IPS-20b (cell line): ENCODE data around the gene SRGAP1.
"Not testable (repeated sequence)": the region's sequence is repeated elsewhere in the genome, so short reads cannot be mapped to it uniquely, and the experiment has no call there.

Experiments used
- H3K27ac ChIP-seq: one replicate; pipeline ENCODE4 v1.5.1; 2013; ENCODE audit warnings: low read length
- H3K27me3 ChIP-seq: 2 replicates; pipeline ENCODE4 v1.6.1; 2013; ENCODE audit warnings: mild to moderate bottlenecking, low read length, inconsistent platforms; ENCODE audit not compliant: insufficient read depth
- H3K36me3 ChIP-seq: 2 replicates; pipeline ENCODE4 v1.6.1; 2013; ENCODE audit warnings: low read depth, mild to moderate bottlenecking, inconsistent platforms, low read length, moderate library complexity; ENCODE audit not compliant: insufficient read depth
- H3K4me1 ChIP-seq: 2 replicates; pipeline ENCODE4 v1.6.1; 2013; ENCODE audit warnings: mild to moderate bottlenecking, control low read depth, inconsistent platforms, low read length, moderate library complexity; ENCODE audit not compliant: insufficient read depth
- H3K4me3 ChIP-seq: 2 replicates; pipeline ENCODE4 v1.5.1; 2013; ENCODE audit warnings: mild to moderate bottlenecking, low read length, inconsistent platforms
- H3K9ac ChIP-seq: 2 replicates; pipeline ENCODE4 v1.6.1; 2013; ENCODE audit warnings: low read depth, mild to moderate bottlenecking, inconsistent platforms, low read length, moderate library complexity
- H3K9me3 ChIP-seq: 2 replicates; pipeline ENCODE4 v1.6.1; 2013; ENCODE audit warnings: mild to moderate bottlenecking, low read depth, low read length, inconsistent platforms; ENCODE audit not compliant: insufficient read depth

Gene SRGAP1

GRCh38 chr12:64066776-64067175 is 222.3 kb downstream of the SRGAP1 start:
- H3K9me3 ChIP-seq, result no peaks in the 10 kb centered on the region
- no peaks in the 10 kb centered on the region for H3K4me1 ChIP-seq
- H3K9ac ChIP-seq, result no peak overlapping the region
- no peaks in the 10 kb centered on the region for H3K36me3 ChIP-seq
- no peak overlapping the region for H3K4me3 ChIP-seq
- no peaks in the 10 kb centered on the region for H3K27me3 ChIP-seq
- H3K27ac ChIP-seq, result no peak overlapping the region

GRCh38 chr12:64070454-64070853 is 226.0 kb downstream of the SRGAP1 start:
- H3K4me3 ChIP-seq, result no peak overlapping the region
- H3K27ac ChIP-seq, result no peak overlapping the region
- peaks cover 5% of the 10 kb centered on the region for H3K9me3 ChIP-seq
- no peak overlapping the region for H3K9ac ChIP-seq
- H3K4me1 ChIP-seq, result no peaks in the 10 kb centered on the region
- H3K36me3 ChIP-seq, result no peaks in the 10 kb centered on the region
- H3K27me3 ChIP-seq, result no peaks in the 10 kb centered on the region

GRCh38 chr12:64072916-64073575 is 228.5 kb downstream of the SRGAP1 start:
- H3K27me3 ChIP-seq, result no peaks in the 10 kb centered on the region
- no peaks in the 10 kb centered on the region for H3K36me3 ChIP-seq
- peaks cover 4% of the 10 kb centered on the region; the same call in 1 of the 2 replicates for H3K4me1 ChIP-seq
- no peak overlapping the region for H3K9ac ChIP-seq
- peaks cover 5% of the 10 kb centered on the region for H3K9me3 ChIP-seq
- no peak overlapping the region for H3K27ac ChIP-seq
- no peak overlapping the region for H3K4me3 ChIP-seq

- H3K27me3 ChIP-seq, H3K36me3 ChIP-seq, H3K9me3 ChIP-seq, H3K4me3 ChIP-seq, H3K9ac ChIP-seq, H3K27ac ChIP-seq: not testable (repeated sequence)
- H3K4me1 ChIP-seq, result peaks cover 13% of the 10 kb centered on the region
Observed at GRCh38 chr12:64076565-64076964, 232.1 kb downstream of the SRGAP1 start.

- Histone ChIP-seq H3K4me3 (no peak overlapping the region), H3K4me1 (peaks cover 13% of the 10 kb centered on the region), H3K27ac (no peak overlapping the region), H3K27me3 (no peaks in the 10 kb centered on the region), H3K9ac (no peak overlapping the region), H3K9me3 (peaks cover 5% of the 10 kb centered on the region), H3K36me3 (no peaks in the 10 kb centered on the region)
Observed at GRCh38 chr12:64077922-64078321, 233.4 kb downstream of the SRGAP1 start.

- H3K36me3 ChIP-seq, result no peaks in the 10 kb centered on the region
- H3K4me1 ChIP-seq, result peaks cover 13% of the 10 kb centered on the region
- H3K9me3 ChIP-seq, result peaks cover under 1% of the 10 kb centered on the region; the same call in 1 of the 2 replicates
- no peak overlapping the region for H3K9ac ChIP-seq
- no peak overlapping the region for H3K4me3 ChIP-seq
- no peaks in the 10 kb centered on the region for H3K27me3 ChIP-seq
- no peak overlapping the region for H3K27ac ChIP-seq
Observed at GRCh38 chr12:64080319-64081007, 236.0 kb downstream of the SRGAP1 start.

GRCh38 chr12:64081008-64081404 is 236.5 kb downstream of the SRGAP1 start:
- Histone ChIP-seq H3K27ac (no peak overlapping the region), H3K4me1 (peaks cover 13% of the 10 kb centered on the region), H3K36me3 (no peaks in the 10 kb centered on the region), H3K9me3 (no peaks in the 10 kb centered on the region), H3K4me3 (no peak overlapping the region), H3K9ac (no peak overlapping the region), H3K27me3 (no peaks in the 10 kb centered on the region)

- Histone ChIP-seq H3K4me3 (no peak overlapping the region), H3K27me3 (no peaks in the 10 kb centered on the region), H3K9me3 (no peaks in the 10 kb centered on the region), H3K9ac (no peak overlapping the region), H3K4me1 (peaks cover 13% of the 10 kb centered on the region), H3K36me3 (no peaks in the 10 kb centered on the region), H3K27ac (no peak overlapping the region)
Observed at GRCh38 chr12:64082116-64082515, 237.6 kb downstream of the SRGAP1 start.

GRCh38 chr12:64082866-64083268 is 238.4 kb downstream of the SRGAP1 start:
- Histone ChIP-seq H3K36me3 (no peaks in the 10 kb centered on the region), H3K4me3 (no peak overlapping the region), H3K27me3 (no peaks in the 10 kb centered on the region), H3K9me3 (no peaks in the 10 kb centered on the region), H3K4me1 (peaks cover 9% of the 10 kb centered on the region), H3K27ac (no peak overlapping the region), H3K9ac (no peak overlapping the region)

- Histone ChIP-seq H3K9me3 (no peaks in the 10 kb centered on the region), H3K36me3 (no peaks in the 10 kb centered on the region), H3K9ac (no peak overlapping the region), H3K4me1 (peaks cover 11% of the 10 kb centered on the region), H3K27me3 (no peaks in the 10 kb centered on the region), H3K27ac (no peak overlapping the region), H3K4me3 (no peak overlapping the region)
Observed at GRCh38 chr12:64083285-64084210, 239.0 kb downstream of the SRGAP1 start.

GRCh38 chr12:64085154-64085553 is 240.7 kb downstream of the SRGAP1 start:
- Histone ChIP-seq H3K9ac (no peak overlapping the region), H3K4me3 (no peak overlapping the region), H3K27me3 (no peaks in the 10 kb centered on the region), H3K27ac (no peak overlapping the region), H3K4me1 (peaks cover 12% of the 10 kb centered on the region), H3K9me3 (no peaks in the 10 kb centered on the region), H3K36me3 (no peaks in the 10 kb centered on the region)
